GM23338 (cell line): ENCODE measurements around the gene SETBP1. TPM values are rescaled to one million over a fixed set of nuclear protein-coding genes. Genes with fewer than 3 reads are reported as not detected.

ENCODE experiments used
- ATAC-seq: fragments of 200-7000 bp; cut with Tn5 transposase; 3 replicates; pipeline ENCODE4 v1.9.1; 2020
- DNase-seq: peaks from one replicate; pipeline ENCODE4 v3.0.0-alpha.2; 2015; ENCODE audit warnings: low spot score
- H2AFZ ChIP-seq: fragments of 200-600 bp; sonication (generic); 2 replicates; pipeline ENCODE4 v1.8.0; 2016; ENCODE audit warnings: antibody characterized with exemption, mild to moderate bottlenecking, moderate library complexity
- H3F3A ChIP-seq: fragments of 200-600 bp; sonication (generic); replicated peaks from 2 replicates; pipeline ENCODE4 v1.8.0; 2017; ENCODE audit warnings: antibody characterized with exemption, mixed run types, low read depth
- H3K27ac ChIP-seq: fragments of 200-600 bp; sonication (generic); 2 replicates; pipeline ENCODE4 v1.6.1; 2016; ENCODE audit warnings: low read depth
- H3K27me3 ChIP-seq: fragments of 200-600 bp; sonication (generic); 2 replicates; pipeline ENCODE4 v1.8.0; 2016; ENCODE audit warnings: mild to moderate bottlenecking, mixed run types, moderate library complexity; ENCODE audit not compliant: insufficient read depth
- H3K36me3 ChIP-seq: fragments of 200-600 bp; sonication (generic); 2 replicates; pipeline ENCODE4 v1.8.0; 2016; ENCODE audit warnings: mild to moderate bottlenecking; ENCODE audit not compliant: insufficient read depth
- H3K4me1 ChIP-seq: fragments of 200-600 bp; sonication (generic); 2 replicates; pipeline ENCODE4 v1.8.0; 2016; ENCODE audit warnings: mild to moderate bottlenecking, moderate library complexity; ENCODE audit not compliant: insufficient read depth
- H3K4me2 ChIP-seq: fragments of 200-600 bp; sonication (generic); 2 replicates; pipeline ENCODE4 v1.7.1; 2017; ENCODE audit warnings: mixed run types
- H3K4me3 ChIP-seq: fragments of 200-600 bp; sonication (generic); 2 replicates; pipeline ENCODE4 v1.6.1; 2016; ENCODE audit warnings: mixed run types
- H3K79me2 ChIP-seq: fragments of 200-600 bp; sonication (generic); replicated peaks from 2 replicates; pipeline ENCODE4 v1.8.0; 2017; ENCODE audit warnings: mild to moderate bottlenecking; ENCODE audit not compliant: insufficient read depth
- H3K9me2 ChIP-seq: fragments of 200-600 bp; sonication (generic); 2 replicates; pipeline ENCODE4 v1.8.0; 2017; ENCODE audit not compliant: insufficient read depth
- H4K20me1 ChIP-seq: fragments of 200-600 bp; sonication (generic); replicated peaks from 2 replicates; pipeline ENCODE4 v1.8.0; 2017; ENCODE audit warnings: mild to moderate bottlenecking; ENCODE audit not compliant: insufficient read depth
- H3K27ac Mint-ChIP-seq: 2 replicates; pipeline ENCODE4 v1.8.0; 2020; ENCODE audit warnings: inconsistent platforms, mild to moderate bottlenecking, moderate library complexity, mixed read lengths
- H3K27me3 Mint-ChIP-seq: 3 replicates; pipeline ENCODE4 v1.8.0; 2022; ENCODE audit warnings: low read depth, mild to moderate bottlenecking, moderate library complexity, mixed read lengths, inconsistent platforms; ENCODE audit not compliant: insufficient read depth, poor library complexity
- H3K36me3 Mint-ChIP-seq: 3 replicates; pipeline ENCODE4 v1.8.0; 2021; ENCODE audit warnings: low read depth, mild to moderate bottlenecking, inconsistent platforms, moderate library complexity, mixed read lengths
- H3K4me1 Mint-ChIP-seq: 3 replicates; pipeline ENCODE4 v1.8.0; 2020; ENCODE audit warnings: mild to moderate bottlenecking, inconsistent platforms, mixed read lengths
- H3K4me3 Mint-ChIP-seq: 3 replicates; pipeline ENCODE4 v1.8.0; 2021; ENCODE audit warnings: moderate library complexity, mild to moderate bottlenecking, inconsistent platforms, mixed read lengths
- H3K9me3 Mint-ChIP-seq: 3 replicates; pipeline ENCODE4 v1.8.0; 2020; ENCODE audit warnings: moderate library complexity, mild to moderate bottlenecking, inconsistent platforms, mixed read lengths
- CREB1 ChIP-seq: fragments of 250-450 bp; sonication (Bioruptor Pico); IDR thresholded peaks from 2 replicates; pipeline ENCODE4 v1.5.0; 2020; ENCODE audit warnings: low read depth, mild to moderate bottlenecking, moderate library complexity
- CTCF ChIP-seq, 2 experiments: fragments of 200-600 bp in 1 of 2; sonication (generic) in 1 of 2; conservative IDR thresholded peaks; 2 replicates each; pipeline versions ENCODE4 v1.5.1 to v1.6.1; 2016 to 2017; ENCODE audit warnings: antibody characterized with exemption in 2 of 2, low read depth in 2 of 2, mild to moderate bottlenecking in 2 of 2, moderate library complexity in 1 of 2
- ETS1 ChIP-seq: IDR thresholded peaks from 2 replicates; pipeline ENCODE4 v1.6.1; 2016; ENCODE audit warnings: antibody characterized with exemption
- EZH2 ChIP-seq: fragments of 200-600 bp; sonication (generic); IDR thresholded peaks from one replicate; pipeline ENCODE4 v1.8.0; 2017; ENCODE audit warnings: antibody characterized with exemption, mild to moderate bottlenecking, low read depth; ENCODE audit not compliant: unreplicated experiment
- EZH2phosphoT487 ChIP-seq: fragments of 200-600 bp; sonication (generic); IDR thresholded peaks from one replicate; pipeline ENCODE4 v1.8.1; 2018; ENCODE audit warnings: antibody characterized with exemption; ENCODE audit not compliant: unreplicated experiment
- JUNB ChIP-seq: IDR thresholded peaks from one replicate; pipeline ENCODE4 v1.6.1; 2016; ENCODE audit warnings: antibody characterized with exemption; ENCODE audit not compliant: unreplicated experiment
- NANOG ChIP-seq: IDR thresholded peaks from 2 replicates; pipeline ENCODE4 v1.6.1; 2016; ENCODE audit warnings: antibody characterized with exemption, borderline replicate concordance
- POLR2AphosphoS5 ChIP-seq: IDR thresholded peaks from 2 replicates; pipeline ENCODE4 v1.6.1; 2016; ENCODE audit warnings: antibody characterized with exemption, low read depth
- REST ChIP-seq: IDR thresholded peaks from one replicate; pipeline ENCODE4 v1.6.1; 2018; ENCODE audit warnings: antibody characterized with exemption; ENCODE audit not compliant: unreplicated experiment
- STAT1 ChIP-seq: IDR thresholded peaks from one replicate; pipeline ENCODE4 v1.6.1; 2016; ENCODE audit warnings: antibody characterized with exemption; ENCODE audit not compliant: unreplicated experiment
- ZNF114 ChIP-seq: fragments of 250-450 bp; sonication (Bioruptor Pico); IDR thresholded peaks from 2 replicates; pipeline ENCODE4 v1.5.0; 2020; ENCODE audit warnings: mild to moderate bottlenecking, moderate library complexity
- ZNF331 ChIP-seq: fragments of 250-450 bp; sonication (Bioruptor Pico); IDR thresholded peaks from 2 replicates; pipeline ENCODE4 v1.5.0; 2020; ENCODE audit warnings: low read depth, mild to moderate bottlenecking, moderate library complexity
- ZNF462 ChIP-seq: fragments of 250-450 bp; sonication (Bioruptor Pico); IDR thresholded peaks from 2 replicates; pipeline ENCODE4 v1.5.0; 2020; ENCODE audit warnings: mild to moderate bottlenecking, moderate library complexity
- polyA plus RNA-seq: library from polyadenylated mRNA; unstranded; fragments of >200 nt; fragmentation: Nextera tagmentation; extraction: Ambion mirVana; gene quantifications from 2 replicates; pipeline ENCODE4 v1.2.1, GENCODE V29; 2016
- total RNA-seq: library from RNA; depleted of rRNA; stranded (reverse); fragments of >200 nt; shearing (Covaris generic); gene quantifications from 2 replicates; pipeline ENCODE4 v1.2.3, GENCODE V29; 2014

The SETBP1 gene
- total and polyA plus RNA-seq, 2 experiments from 2014 or later, result 1.6 to 5.5 TPM

- H3K27ac ChIP-seq, result no peak overlapping the region
- peak overlapping the region; percentile 19; the same call in 1 of the 2 replicates for H3K27ac Mint-ChIP-seq
- no peaks in the 10 kb centered on the region for H3K79me2 ChIP-seq
- no peak for ATAC-seq
- H4K20me1 ChIP-seq, result no peaks in the 10 kb centered on the region
- H3K9me3 Mint-ChIP-seq, result no peaks in the 10 kb centered on the region; the same call in 2 of the 3 replicates
- H3K27me3 Mint-ChIP-seq, result peaks cover 4% of the 10 kb centered on the region
- DNase-seq, result no peak
- H2AFZ ChIP-seq, result no peak overlapping the region
- H3K9me2 ChIP-seq, result peaks cover 18% of the 10 kb centered on the region; the same call in 1 of the 2 replicates
- peaks cover 30% of the 10 kb centered on the region for H3K4me1 ChIP-seq
- no peaks in the 10 kb centered on the region for H3K36me3 ChIP-seq
- H3F3A ChIP-seq, result no peaks in the 10 kb centered on the region
- H3K27me3 ChIP-seq, result no peaks in the 10 kb centered on the region
- H3K4me1 Mint-ChIP-seq, result peaks cover 63% of the 10 kb centered on the region
- TF ChIP-seq ZNF114 (no peak), REST (no peak), STAT1 (no peak), ZNF331 (no peak), EZH2 (no peak), EZH2phosphoT487 (no peak), ZNF462 (CRISPR knock-in tag) (no peak), POLR2AphosphoS5 (no peak), CREB1 (CRISPR knock-in tag) (no peak), JUNB (no peak), ETS1 (no peak), CTCF (conservative IDR thresholded peaks at IDR 0.05; ENCODE audit: low read depth in 2 of 2) (no peak), NANOG (no peak)
- H3K36me3 Mint-ChIP-seq, result no peaks in the 10 kb centered on the region; the same call in 2 of the 3 replicates
- no peak overlapping the region for H3K4me2 ChIP-seq
- no peak overlapping the region for H3K4me3 Mint-ChIP-seq
- no peak overlapping the region for H3K4me3 ChIP-seq
Measured at GRCh38 chr18:44837482-44838180, 156.9 kb downstream of the SETBP1 start.
